Activated gamma-delta T cell treated with Interleukin-2 at 50 U/mL for 16 hours (primary cell): ENCODE measurements around the gene C1orf210.

Experiments
- DNase-seq: peaks from one replicate; pipeline ENCODE4 v3.0.0-alpha.2; 2020

Gene C1orf210

GRCh38 chr1:43246466-43247213, 38.7 kb downstream of the C1orf210 start:
- DNase-seq, result no peak

GRCh38 chr1:43243299-43243698, 42.1 kb downstream of the C1orf210 start:
- DNase-seq, result no peak

GRCh38 chr1:43241413-43241836, 44.0 kb downstream of the C1orf210 start:
- DNase-seq, result no peak

- DNase-seq, result no peak
Observed at GRCh38 chr1:43239484-43239883, 45.9 kb downstream of the C1orf210 start.

GRCh38 chr1:43238991-43239469, 46.4 kb downstream of the C1orf210 start:
- no peak for DNase-seq

GRCh38 chr1:43238085-43238484, 47.3 kb downstream of the C1orf210 start:
- DNase-seq, result no peak

- no peak for DNase-seq
Observed at GRCh38 chr1:43237121-43237520, 48.3 kb downstream of the C1orf210 start.

GRCh38 chr1:43235451-43236121, 49.8 kb downstream of the C1orf210 start:
- DNase-seq, result no peak

GRCh38 chr1:43235040-43235439, 50.3 kb downstream of the C1orf210 start:
- no peak for DNase-seq

GRCh38 chr1:43234267-43234666, 51.1 kb downstream of the C1orf210 start:
- no peak for DNase-seq

GRCh38 chr1:43233631-43234030, 51.8 kb downstream of the C1orf210 start:
- DNase-seq, result no peak

- DNase-seq, result no peak
Observed at GRCh38 chr1:43232482-43232881, 52.9 kb downstream of the C1orf210 start.

- DNase-seq, result no peak
Observed at GRCh38 chr1:43232074-43232473, 53.3 kb downstream of the C1orf210 start.
